C4-2B (cell line): ENCODE results near the gene FGF18.

Experiments used
- H3K27ac ChIP-seq: fragments of 450-650 bp; 2 replicates; pipeline ENCODE4 v1.5.1; 2017
- CTCF ChIP-seq: fragments of 450-650 bp; conservative IDR thresholded peaks from 2 replicates; pipeline ENCODE4 v1.5.1; 2017; ENCODE audit warnings: mild to moderate bottlenecking
- ZFX ChIP-seq: fragments of 450-650 bp; IDR thresholded peaks from 2 replicates; pipeline ENCODE4 v1.6.1; 2017

The FGF18 gene

GRCh38 chr5:171462928-171463861 lies 43.7 kb downstream of the FGF18 start:
- no peak for TF ChIP-seq CTCF
- TF ChIP-seq ZFX = no peak

GRCh38 chr5:171463862-171464229 lies 44.4 kb downstream of the FGF18 start:
- TF ChIP-seq CTCF (no peak), ZFX (no peak)
- no peak overlapping the region for H3K27ac ChIP-seq

More at GRCh38 chr5:171462928-171463861, 43.7 kb downstream of the FGF18 start:
- no peak overlapping the region for H3K27ac ChIP-seq

DNA sequence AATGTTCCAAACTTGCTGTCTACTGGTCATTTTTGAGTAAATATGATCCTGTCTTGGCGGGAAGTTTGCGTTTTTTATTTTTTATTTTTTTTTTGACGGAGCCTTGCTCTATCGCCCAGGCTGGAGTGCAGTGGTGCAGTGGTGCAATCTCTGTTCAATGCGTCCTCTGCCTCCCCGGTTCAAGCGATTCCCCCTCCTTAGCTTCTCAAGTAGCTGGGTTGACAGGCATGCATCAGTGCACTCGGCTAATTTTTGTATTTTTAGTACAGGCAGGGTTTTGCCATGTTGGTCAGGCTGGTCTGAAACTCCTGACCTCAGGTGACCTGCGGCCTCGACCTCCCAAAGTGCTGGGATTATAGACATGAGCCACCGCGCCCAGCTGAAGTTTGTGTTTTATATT lies 45.4 kb downstream of the FGF18 start:
- TF ChIP-seq ZFX (no peak), CTCF (no peak)
- H3K27ac ChIP-seq = no peak overlapping the region

- no peak overlapping the region for H3K27ac ChIP-seq
- TF ChIP-seq ZFX = no peak
Measured at GRCh38 chr5:171467107-171467506, 47.7 kb downstream of the FGF18 start.

DNA sequence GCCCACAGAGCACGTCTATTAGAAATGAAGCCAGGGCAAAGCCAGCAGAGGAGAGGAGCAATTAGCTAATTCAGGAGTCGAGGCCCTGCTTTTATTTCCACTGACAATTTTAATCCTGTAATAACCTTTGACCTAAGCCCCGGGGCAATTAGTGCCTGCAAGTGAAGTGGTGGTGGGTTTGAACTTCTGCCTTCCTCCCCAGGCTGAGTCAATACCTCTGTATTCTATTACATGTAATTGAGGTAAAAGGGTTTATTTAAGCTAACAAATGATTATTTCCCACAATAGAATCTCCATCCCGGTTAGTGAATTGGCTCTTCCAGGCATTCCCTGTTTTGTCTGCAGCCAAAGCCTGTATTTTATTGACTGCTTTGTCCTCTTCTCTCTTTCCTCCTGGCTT lies 49.9 kb downstream of the FGF18 start:
- TF ChIP-seq ZFX = no peak
- no peak for TF ChIP-seq CTCF
- H3K27ac ChIP-seq = no peak overlapping the region

DNA sequence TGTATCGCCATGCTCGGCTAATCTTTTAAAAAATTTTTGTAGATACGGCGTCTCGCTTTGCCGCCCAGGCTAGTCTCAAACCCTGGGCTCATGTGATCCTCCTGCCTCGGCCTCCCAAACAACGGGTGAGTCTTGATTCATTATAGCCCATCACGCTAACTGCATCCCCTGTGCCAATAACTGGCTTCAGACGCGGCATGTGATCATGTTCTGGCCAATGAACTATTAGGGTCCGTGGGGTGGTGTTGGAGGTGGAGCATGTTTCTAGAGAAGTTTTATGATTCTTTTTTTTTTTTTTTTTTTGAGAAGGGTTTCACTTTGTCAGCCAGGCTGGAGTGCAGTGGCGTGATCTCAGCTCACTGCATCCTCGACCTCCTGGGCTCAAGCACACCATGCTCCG lies 51.0 kb downstream of the FGF18 start:
- H3K27ac ChIP-seq = no peak overlapping the region
- TF ChIP-seq CTCF (no peak), ZFX (no peak)

DNA sequence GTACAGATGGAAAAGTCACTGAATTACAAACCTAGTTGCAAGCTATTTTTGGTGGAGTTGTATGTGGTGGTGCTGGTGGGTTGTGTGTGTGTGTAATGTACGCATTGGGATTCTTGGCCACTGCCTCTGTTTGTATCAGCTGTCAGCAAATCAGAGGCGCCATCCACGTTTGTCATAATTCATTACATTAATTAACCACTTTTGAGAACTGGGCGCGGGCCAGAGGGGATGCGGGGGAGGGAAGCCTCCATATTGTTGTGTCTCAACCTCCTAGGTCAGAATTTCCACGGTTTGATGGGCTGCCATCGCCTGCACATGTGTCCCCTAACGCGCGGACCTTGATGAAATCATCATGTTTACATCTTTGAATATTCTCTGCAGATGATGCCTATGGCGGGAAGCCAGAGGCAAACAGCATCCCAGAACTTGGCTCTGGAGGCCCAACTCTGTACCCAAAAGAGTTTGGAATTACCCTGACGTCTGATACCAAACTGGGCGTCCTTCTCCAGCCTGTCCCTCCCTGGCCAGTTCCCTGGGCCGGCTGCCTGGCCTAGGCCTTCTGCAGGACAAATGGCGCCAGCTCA lies 54.9 kb downstream of the FGF18 start:
- no peak overlapping the region for H3K27ac ChIP-seq
- TF ChIP-seq ZFX (no peak), CTCF (no peak)

DNA sequence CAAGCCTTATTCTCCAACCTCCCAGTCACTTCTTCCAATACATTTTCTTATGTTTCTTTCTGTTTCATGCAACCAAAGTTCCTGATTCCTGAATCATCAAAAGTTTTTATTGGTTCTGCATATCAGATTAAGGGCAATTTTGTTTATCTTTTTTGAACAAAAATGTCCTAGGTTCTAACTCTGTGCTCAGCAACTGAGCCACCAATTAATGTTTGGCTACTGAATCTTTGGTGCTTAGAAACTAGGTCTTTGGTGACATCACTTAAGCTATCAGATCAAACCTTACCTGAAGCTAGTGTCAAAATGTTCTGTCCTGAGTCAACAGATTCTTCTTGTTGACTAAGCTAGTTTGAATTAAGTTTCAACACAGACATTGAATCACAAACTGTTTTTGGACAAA lies 56.1 kb downstream of the FGF18 start:
- TF ChIP-seq CTCF = no peak
- TF ChIP-seq ZFX = no peak
- no peak overlapping the region for H3K27ac ChIP-seq
